ENCODE measurements around the gene SEMG1. TPM values are rescaled to one million over a fixed set of nuclear protein-coding genes. Genes with fewer than 3 reads are reported as not detected.
A peak's percentile ranks its signal among the peaks of the same experiment; 100 is the strongest.

SEMG1 gene
- total and polyA plus RNA-seq, 4 experiments from 2014 or later, result not detected

DNA sequence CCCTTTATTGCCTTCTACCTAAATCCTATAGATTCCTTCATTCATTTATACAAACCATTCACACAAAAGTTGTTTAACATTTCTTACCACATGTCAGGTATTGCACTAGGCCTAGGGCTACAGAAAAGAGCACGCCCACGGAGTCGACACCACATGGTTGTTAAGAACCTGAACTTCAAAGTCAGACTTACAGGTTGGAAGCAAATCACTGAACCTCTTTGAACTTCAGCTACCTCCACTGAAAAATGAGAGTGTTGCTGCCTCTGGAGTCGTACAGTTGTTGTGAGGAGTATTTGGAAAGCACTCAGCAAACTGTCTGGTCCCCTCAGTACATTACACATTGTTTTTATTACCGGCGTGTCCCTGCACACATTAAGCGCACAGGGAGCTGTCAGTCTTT, 50.9 kb downstream of the SEMG1 start:
- no peaks in the 10 kb centered on the region for H3K9me3 Mint-ChIP-seq
- DNase-seq, result no peak
- no peaks in the 10 kb centered on the region for H3K36me3 ChIP-seq (ENCODE audit: insufficient read depth, low read length)
- H3K4me1 ChIP-seq (ENCODE audit: insufficient read depth, low read length), result no peaks in the 10 kb centered on the region
- H3K4me1 Mint-ChIP-seq, result peaks cover 0 to 2% (median 0%) of the 10 kb centered on the region in 4 donors
- H3K27ac ChIP-seq (ENCODE audit: low read depth, low read length), result no peak overlapping the region
- peak overlapping the region in 1 of 7 donors; percentile 31 for H3K27ac Mint-ChIP-seq
- no peaks in the 10 kb centered on the region for H3K36me3 Mint-ChIP-seq
- CTCF ChIA-PET (ENCODE audit: partially characterized antibody), result interaction anchor here (0.7 to 1.5 kb wide), 2 partner anchors 34 to 61 kb away, joined by 3 read pairs; no protein-coding TSS in a partner anchor
- intact Hi-C loops (cut with micrococcal nuclease), result no loop called here
- H3K27me3 Mint-ChIP-seq, result peaks cover 28% of the 10 kb centered on the region in 2 donors
- no peak overlapping the region for H3K4me3 ChIP-seq (ENCODE audit: low read length in 2 of 2)
- H3K9me3 ChIP-seq (ENCODE audit: control insufficient read depth in 1 of 2, low read length in 2 of 2), result no peaks in the 10 kb centered on the region
- no peak overlapping the region for H3K4me3 Mint-ChIP-seq
- H3K27me3 ChIP-seq (ENCODE audit: insufficient read depth, low read length), result peaks cover 7% of the 10 kb centered on the region
- POLR2A ChIA-PET (ENCODE audit: partially characterized antibody), result no interaction called here

DNA sequence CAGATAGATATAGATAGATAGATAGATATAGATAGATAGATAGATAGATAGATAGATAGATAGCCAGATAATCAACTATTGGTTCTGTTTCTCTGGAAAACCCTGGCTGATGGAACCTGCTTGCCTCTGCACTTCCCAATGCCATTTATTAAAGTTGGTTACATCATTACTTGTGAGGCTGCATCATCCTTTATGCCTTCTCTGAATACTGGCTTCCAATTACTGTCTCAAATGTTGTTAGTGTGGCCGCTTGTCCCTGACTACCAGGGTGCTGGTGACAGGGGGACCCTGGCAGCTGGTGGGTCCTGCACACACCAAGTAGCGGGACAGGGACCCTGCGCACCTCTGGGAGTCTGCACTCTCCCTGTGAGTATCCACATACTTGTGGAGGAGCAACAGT, 51.4 kb downstream of the SEMG1 start:
- Mint-ChIP-seq H3K36me3 (no peaks in the 10 kb centered on the region), H3K9me3 (no peaks in the 10 kb centered on the region), H3K4me3 (no peak overlapping the region), H3K27ac (no peak overlapping the region), H3K4me1 (peaks cover 0 to 2% (median 0%) of the 10 kb centered on the region in 4 donors), H3K27me3 (peaks cover 28% of the 10 kb centered on the region in 2 donors)
- Histone ChIP-seq H3K4me3 (ENCODE audit: low read length in 2 of 2) (no peak overlapping the region), H3K27me3 (ENCODE audit: insufficient read depth, low read length) (peaks cover 7% of the 10 kb centered on the region), H3K36me3 (ENCODE audit: insufficient read depth, low read length) (no peaks in the 10 kb centered on the region), H3K4me1 (ENCODE audit: insufficient read depth, low read length) (no peaks in the 10 kb centered on the region), H3K27ac (ENCODE audit: low read depth, low read length) (no peak overlapping the region), H3K9me3 (ENCODE audit: control insufficient read depth in 1 of 2, low read length in 2 of 2) (no peaks in the 10 kb centered on the region)
- intact Hi-C loops (cut with micrococcal nuclease), result no loop called here
- ChIA-PET POLR2A (ENCODE audit: partially characterized antibody) (no interaction called here), CTCF (ENCODE audit: partially characterized antibody) (interaction anchor here (0.7 to 1.5 kb wide), 2 partner anchors 34 to 61 kb away, joined by 3 read pairs; no protein-coding TSS in a partner anchor)
- no peak for DNase-seq

DNA sequence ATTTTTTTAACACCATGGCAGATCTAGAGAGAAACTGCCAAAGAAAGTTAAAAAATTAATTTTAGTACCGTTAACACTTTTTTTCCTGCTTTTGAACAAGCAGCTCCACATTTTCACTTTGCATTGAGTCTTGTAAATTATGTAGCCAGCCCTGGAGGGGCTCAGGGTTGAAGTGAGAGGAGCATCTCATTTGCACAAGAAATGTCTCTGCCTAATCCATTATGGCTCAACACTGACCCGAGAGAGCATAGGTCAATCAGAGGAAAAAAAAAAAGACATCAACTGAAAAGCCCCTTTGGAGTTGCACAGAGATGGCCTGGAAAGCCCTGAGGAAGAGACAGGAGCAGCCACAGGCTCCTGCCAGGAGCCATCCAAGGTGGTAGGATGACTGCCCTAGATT, 51.8 kb downstream of the SEMG1 start:
- Histone ChIP-seq H3K36me3 (ENCODE audit: insufficient read depth, low read length) (no peaks in the 10 kb centered on the region), H3K27me3 (ENCODE audit: insufficient read depth, low read length) (peaks cover 7% of the 10 kb centered on the region), H3K4me1 (ENCODE audit: insufficient read depth, low read length) (no peaks in the 10 kb centered on the region), H3K27ac (ENCODE audit: low read depth, low read length) (no peak overlapping the region), H3K9me3 (ENCODE audit: control insufficient read depth in 1 of 2, low read length in 2 of 2) (no peaks in the 10 kb centered on the region), H3K4me3 (ENCODE audit: low read length in 2 of 2) (no peak overlapping the region)
- no peaks in the 10 kb centered on the region for H3K36me3 Mint-ChIP-seq
- intact Hi-C loops (cut with micrococcal nuclease), result no loop called here
- H3K27ac Mint-ChIP-seq, result no peak overlapping the region
- H3K27me3 Mint-ChIP-seq, result peaks cover 24 to 25% of the 10 kb centered on the region in 2 donors
- no peak overlapping the region for H3K4me3 Mint-ChIP-seq
- H3K9me3 Mint-ChIP-seq, result no peaks in the 10 kb centered on the region
- ChIA-PET POLR2A (ENCODE audit: partially characterized antibody) (no interaction called here), CTCF (ENCODE audit: partially characterized antibody) (interaction anchor here (0.7 kb wide), 1 partner anchor 60 kb away, joined by 3 read pairs; no protein-coding TSS in a partner anchor)
- peaks cover 0 to 2% (median 0%) of the 10 kb centered on the region in 4 donors for H3K4me1 Mint-ChIP-seq
- DNase-seq, result no peak

Other genes with a start within 250 kb of the SEMG1 start
- gene TOMM34, start 246.6 kb upstream of the SEMG1 start, total RNA-seq, result 1 to 10 TPM; 7.6 to 8.5 TPM
- 10 to 100 TPM; 18.7 to 23.4 TPM for gene TOMM34, start 246.6 kb upstream of the SEMG1 start, polyA plus RNA-seq
- 100 to 1,000 TPM; 358 to 374 TPM for gene STK4, start 240.5 kb upstream of the SEMG1 start, total RNA-seq
- 100 to 1,000 TPM; 151 to 266 TPM for gene STK4, start 240.5 kb upstream of the SEMG1 start, polyA plus RNA-seq
- gene KCNS1, start 105.9 kb upstream of the SEMG1 start, total RNA-seq, result under 1 TPM in 1 of 2 experiments, not detected in 1; 0.09 TPM
- gene KCNS1, start 105.9 kb upstream of the SEMG1 start, polyA plus RNA-seq, result under 1 TPM in 1 of 2 donors, not detected in 1; 0.16 TPM
- gene WFDC5, start 91.9 kb upstream of the SEMG1 start, total RNA-seq, result not detected
- not detected for gene WFDC5, start 91.9 kb upstream of the SEMG1 start, polyA plus RNA-seq
- not detected for gene WFDC12, start 82.6 kb upstream of the SEMG1 start, total RNA-seq
- not detected for gene WFDC12, start 82.6 kb upstream of the SEMG1 start, polyA plus RNA-seq
- gene PI3, start 32.1 kb upstream of the SEMG1 start, total RNA-seq, result not detected
- gene PI3, start 32.1 kb upstream of the SEMG1 start, polyA plus RNA-seq, result not detected
- gene SEMG2, start 14.3 kb downstream of the SEMG1 start, total RNA-seq, result not detected
- not detected for gene SEMG2, start 14.3 kb downstream of the SEMG1 start, polyA plus RNA-seq
- gene SLPI, start 47.5 kb downstream of the SEMG1 start, total RNA-seq, result not detected
- not detected for gene SLPI, start 47.5 kb downstream of the SEMG1 start, polyA plus RNA-seq
- not detected for gene RBPJL, start 99.8 kb downstream of the SEMG1 start, total RNA-seq
- not detected for gene RBPJL, start 99.8 kb downstream of the SEMG1 start, polyA plus RNA-seq
- gene MATN4, start 101.3 kb downstream of the SEMG1 start, total RNA-seq, result not detected
- gene MATN4, start 101.3 kb downstream of the SEMG1 start, polyA plus RNA-seq, result not detected
- 1 to 10 TPM; 3.8 to 3.9 TPM for gene SDC4, start 141.4 kb downstream of the SEMG1 start, total RNA-seq
- 1 to 10 TPM; 1.2 to 2.3 TPM for gene SDC4, start 141.4 kb downstream of the SEMG1 start, polyA plus RNA-seq
- gene SYS1, start 156.1 kb downstream of the SEMG1 start, total RNA-seq, result 10 to 100 TPM; 56.4 to 56.6 TPM
- gene SYS1, start 156.1 kb downstream of the SEMG1 start, polyA plus RNA-seq, result 10 to 100 TPM; 24.7 to 30.2 TPM
- under 1 TPM in 1 of 2 experiments, not detected in 1; 0.36 TPM for gene TP53TG5, start 171.3 kb downstream of the SEMG1 start, total RNA-seq
- gene TP53TG5, start 171.3 kb downstream of the SEMG1 start, polyA plus RNA-seq, result under 1 TPM; 0.11 to 0.24 TPM
- gene DBNDD2, start 201.3 kb downstream of the SEMG1 start, total RNA-seq, result 10 to 100 TPM; 17.8 to 18.4 TPM
- 10 to 100 TPM; 12.9 to 15.4 TPM for gene DBNDD2, start 201.3 kb downstream of the SEMG1 start, polyA plus RNA-seq
- 10 to 100 TPM; 81.9 to 84.5 TPM for gene PIGT, start 209.1 kb downstream of the SEMG1 start, total RNA-seq
- 10 to 100 TPM; 85.6 to 92.2 TPM for gene PIGT, start 209.1 kb downstream of the SEMG1 start, polyA plus RNA-seq